ENCODE data around the gene SZRD1. TPM values are rescaled to one million over a fixed set of nuclear protein-coding genes. Genes with fewer than 3 reads are reported as not detected.

The SZRD1 gene
- total and polyA plus RNA-seq, 2 of the 4 experiments (the other 2 are of a cell fraction), result 119 to 149 TPM

GRCh38 chr1:16409536-16410152 lies 42.6 kb downstream of the SZRD1 start:
- WGBS, 2 experiments (ENCODE audit: extremely low coverage in 2 of 2, insufficient read length in 1 of 2), result 85% methylated on average over 8 of the region's 25 CpGs; no CpG with 5 or more reads in 1 of the 2 experiments
- DNase-seq (no peak), ATAC-seq (ENCODE audit: low read depth) (no peak)
- TF ChIP-seq, protein P1, sequence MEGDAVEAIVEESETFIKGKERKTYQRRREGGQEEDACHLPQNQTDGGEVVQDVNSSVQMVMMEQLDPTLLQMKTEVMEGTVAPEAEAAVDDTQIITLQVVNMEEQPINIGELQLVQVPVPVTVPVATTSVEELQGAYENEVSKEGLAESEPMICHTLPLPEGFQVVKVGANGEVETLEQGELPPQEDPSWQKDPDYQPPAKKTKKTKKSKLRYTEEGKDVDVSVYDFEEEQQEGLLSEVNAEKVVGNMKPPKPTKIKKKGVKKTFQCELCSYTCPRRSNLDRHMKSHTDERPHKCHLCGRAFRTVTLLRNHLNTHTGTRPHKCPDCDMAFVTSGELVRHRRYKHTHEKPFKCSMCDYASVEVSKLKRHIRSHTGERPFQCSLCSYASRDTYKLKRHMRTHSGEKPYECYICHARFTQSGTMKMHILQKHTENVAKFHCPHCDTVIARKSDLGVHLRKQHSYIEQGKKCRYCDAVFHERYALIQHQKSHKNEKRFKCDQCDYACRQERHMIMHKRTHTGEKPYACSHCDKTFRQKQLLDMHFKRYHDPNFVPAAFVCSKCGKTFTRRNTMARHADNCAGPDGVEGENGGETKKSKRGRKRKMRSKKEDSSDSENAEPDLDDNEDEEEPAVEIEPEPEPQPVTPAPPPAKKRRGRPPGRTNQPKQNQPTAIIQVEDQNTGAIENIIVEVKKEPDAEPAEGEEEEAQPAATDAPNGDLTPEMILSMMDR (conservative IDR thresholded peaks at IDR 0.05; ENCODE audit: low read depth, low read length), result no peak
- TF ChIP-seq FOS (IDR thresholded peaks at IDR 0.05; ENCODE audit: low read depth, low read length), result no peak
- no peak for TF ChIP-seq RAD21 (IDR thresholded peaks at IDR 0.05; ENCODE audit: low read length)
- TF ChIP-seq SMC3 (IDR thresholded peaks at IDR 0.05; ENCODE audit: low read depth, low read length), result no peak
- no peak for TF ChIP-seq CEBPB (IDR thresholded peaks at IDR 0.05; ENCODE audit: low read depth, low read length)
- no peak for TF ChIP-seq BHLHE40 (IDR thresholded peaks at IDR 0.05; ENCODE audit: low read depth, low read length)
- no peak for TF ChIP-seq MAZ (IDR thresholded peaks at IDR 0.05; ENCODE audit: borderline replicate concordance, low read depth, low read length)
- TF ChIP-seq MXI1 (IDR thresholded peaks at IDR 0.05; ENCODE audit: borderline replicate concordance, low read depth, low read length), result no peak
- TF ChIP-seq POLR2A (IDR thresholded peaks at IDR 0.05; ENCODE audit: low read depth, low read length), result no peak
- TF ChIP-seq MAFK (IDR thresholded peaks at IDR 0.05; ENCODE audit: low read depth, low read length), result no peak
- no peak for TF ChIP-seq RFX5 (IDR thresholded peaks at IDR 0.05; ENCODE audit: low read depth, low read length)
- no peak for TF ChIP-seq RCOR1 (IDR thresholded peaks at IDR 0.05; ENCODE audit: insufficient replicate concordance, low read length)
- no peak for TF ChIP-seq CHD1 (IDR thresholded peaks at IDR 0.05; ENCODE audit: low read depth, low read length)
- TF ChIP-seq NFE2L2 (IDR thresholded peaks at IDR 0.05; ENCODE audit: low read depth, low read length), result no peak
- TF ChIP-seq, protein P2, sequence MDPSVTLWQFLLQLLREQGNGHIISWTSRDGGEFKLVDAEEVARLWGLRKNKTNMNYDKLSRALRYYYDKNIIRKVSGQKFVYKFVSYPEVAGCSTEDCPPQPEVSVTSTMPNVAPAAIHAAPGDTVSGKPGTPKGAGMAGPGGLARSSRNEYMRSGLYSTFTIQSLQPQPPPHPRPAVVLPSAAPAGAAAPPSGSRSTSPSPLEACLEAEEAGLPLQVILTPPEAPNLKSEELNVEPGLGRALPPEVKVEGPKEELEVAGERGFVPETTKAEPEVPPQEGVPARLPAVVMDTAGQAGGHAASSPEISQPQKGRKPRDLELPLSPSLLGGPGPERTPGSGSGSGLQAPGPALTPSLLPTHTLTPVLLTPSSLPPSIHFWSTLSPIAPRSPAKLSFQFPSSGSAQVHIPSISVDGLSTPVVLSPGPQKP (IDR thresholded peaks at IDR 0.05; ENCODE audit: borderline replicate concordance, low read depth, low read length), result no peak
- TF ChIP-seq, protein P3, sequence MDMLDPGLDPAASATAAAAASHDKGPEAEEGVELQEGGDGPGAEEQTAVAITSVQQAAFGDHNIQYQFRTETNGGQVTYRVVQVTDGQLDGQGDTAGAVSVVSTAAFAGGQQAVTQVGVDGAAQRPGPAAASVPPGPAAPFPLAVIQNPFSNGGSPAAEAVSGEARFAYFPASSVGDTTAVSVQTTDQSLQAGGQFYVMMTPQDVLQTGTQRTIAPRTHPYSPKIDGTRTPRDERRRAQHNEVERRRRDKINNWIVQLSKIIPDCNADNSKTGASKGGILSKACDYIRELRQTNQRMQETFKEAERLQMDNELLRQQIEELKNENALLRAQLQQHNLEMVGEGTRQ (IDR thresholded peaks at IDR 0.05; ENCODE audit: low read depth, low read length), result no peak
- Histone ChIP-seq H2BK5ac (ENCODE audit: low read depth, low read length, poor library complexity, severe bottlenecking) (no peak overlapping the region), H3K14ac (replicated peaks; ENCODE audit: low read depth, low read length) (no peak overlapping the region), H2AFZ (replicated peaks; ENCODE audit: low read length, poor library complexity) (no peak overlapping the region), H3K9me3 (ENCODE audit: control insufficient read depth, insufficient read depth, low read length) (no peaks in the 10 kb centered on the region), H2BK15ac (ENCODE audit: low read depth, low read length) (no peak overlapping the region), H4K5ac (ENCODE audit: low read depth, low read length) (no peak overlapping the region), H2AK9ac (replicated peaks; ENCODE audit: low read depth, low read length, poor library complexity) (peak overlapping the region; percentile 28), H4K8ac (ENCODE audit: low read depth in 2 of 2, low read length in 2 of 2) (no peak overlapping the region), H4K91ac (ENCODE audit: insufficient read depth, low read depth, low read length) (no peak overlapping the region), H3K4me1 (ENCODE audit: control insufficient read depth, insufficient read depth, low read length) (no peaks in the 10 kb centered on the region), H3K9me1 (ENCODE audit: insufficient read depth, low read length) (0 out of 2 replicates have a peak, but pooled peaks cover 6% of the 10 kb centered on the region), H2BK120ac (ENCODE audit: low read depth, low read length) (no peak overlapping the region), H3K23ac (ENCODE audit: low read depth, low read length) (no peak overlapping the region), H3K18ac (ENCODE audit: low read depth, low read length) (no peak overlapping the region), H3K27ac (ENCODE audit: insufficient read depth, low read length) (no peak overlapping the region), H3K9ac (ENCODE audit: low read depth, low read length) (no peak overlapping the region), H3K79me1 (ENCODE audit: low read depth in 1 of 2, low read length in 2 of 2) (no peaks in the 10 kb centered on the region), H3K27me3 (ENCODE audit: control insufficient read depth, insufficient read depth, low read length) (peaks cover 4% of the 10 kb centered on the region), H2AK5ac (ENCODE audit: low read depth, low read length) (no peak overlapping the region), H3K36me3 (ENCODE audit: control insufficient read depth, insufficient read depth, low read length) (no peaks in the 10 kb centered on the region), H4K20me1 (ENCODE audit: insufficient read depth, low read length) (no peaks in the 10 kb centered on the region), H2BK20ac (ENCODE audit: low read depth, low read length) (no peak overlapping the region), H3K4me3 (ENCODE audit: insufficient read depth, low read depth, low read length) (no peak overlapping the region), H3K4ac (ENCODE audit: low read depth, low read length) (no peak overlapping the region), H3K4me2 (ENCODE audit: low read depth, low read length) (no peak overlapping the region), H3K56ac (ENCODE audit: extremely low read depth, insufficient read depth, low read length) (no peak overlapping the region)
- CTCF ChIA-PET, result interaction anchor here (0.5 kb wide), 1 partner anchor 780 kb away, joined by 5 read pairs; no protein-coding TSS in a partner anchor
- intact Hi-C loops (cut with micrococcal nuclease), result no loop called here
- dilution Hi-C loops (cut with HindIII; ENCODE audit: low sequenced_read_pairs, unreplicated experiment), result no loop called here
- in situ Hi-C loops (cut with MboI; ENCODE audit: low sequenced_read_pairs), result no loop called here
- POLR2A ChIA-PET (ENCODE audit: unreplicated experiment), result no interaction called here
- BruUV-seq (replicated peaks), result no TSS peak

Data from IMR-90 (cell line).